Keratinocyte (primary cell): ENCODE results near the gene AKR1C1. TPM values are rescaled to one million over a fixed set of nuclear protein-coding genes. Genes with fewer than 3 reads are reported as not detected.

Experiments used
- DNase-seq: peaks from one replicate; pipeline ENCODE4 v3.0.0-alpha.2; 2011; ENCODE audit warnings: low read depth, missing footprints, low spot score
- FAIRE-seq: peaks from 2 replicates; lab custom pipeline; 2011; peaks lifted over from hg19 to GRCh38; lab: Jason Lieb, UNC
- H2AFZ ChIP-seq: 2 replicates; pipeline ENCODE4 v1.6.0; 2012; ENCODE audit warnings: low read length, control low read depth, inconsistent platforms; ENCODE audit not compliant: control insufficient read depth
- H3K27ac ChIP-seq: 2 replicates; pipeline ENCODE4 v1.5.1; 2011; ENCODE audit warnings: low read length; ENCODE audit not compliant: control insufficient read depth, insufficient read depth
- H3K27me3 ChIP-seq: 3 replicates; pipeline ENCODE4 v1.6.0; 2011; ENCODE audit warnings: low read length; ENCODE audit not compliant: control insufficient read depth, insufficient read depth; ENCODE audit errors: extremely low read depth
- H3K36me3 ChIP-seq, 2 experiments: 2 replicates in 1 of 2; 3 replicates in 1 of 2; pipeline ENCODE4 v1.5.1; 2011; ENCODE audit warnings: low read length in 2 of 2, mild to moderate bottlenecking in 1 of 2; ENCODE audit not compliant: control insufficient read depth in 2 of 2, insufficient read depth in 2 of 2; ENCODE audit errors: extremely low read depth in 1 of 2
- H3K4me1 ChIP-seq: 3 replicates; pipeline ENCODE4 v1.5.1; 2011; ENCODE audit warnings: low read length; ENCODE audit not compliant: control insufficient read depth, insufficient read depth; ENCODE audit errors: extremely low read depth
- H3K4me2 ChIP-seq: 3 replicates; pipeline ENCODE4 v1.6.0; 2011; ENCODE audit warnings: low read depth, low read length; ENCODE audit not compliant: control insufficient read depth, insufficient read depth; ENCODE audit errors: extremely low read depth
- H3K4me3 ChIP-seq, 3 experiments: fragments of 200-600 bp in 1 of 3; sonication (generic) in 1 of 3; 2 replicates in 2 of 3; 3 replicates in 1 of 3; pipeline ENCODE4 v1.5.1; 2011 to 2016; ENCODE audit warnings: low read length in 3 of 3, mild to moderate bottlenecking in 3 of 3, control low read depth in 2 of 3, inconsistent platforms in 1 of 3, low read depth in 1 of 3, mixed read lengths in 1 of 3, mixed run types in 1 of 3, moderate library complexity in 1 of 3; ENCODE audit not compliant: control insufficient read depth in 2 of 3, insufficient read depth in 2 of 3; ENCODE audit errors: extremely low read depth in 1 of 3
- H3K79me2 ChIP-seq: 2 replicates; pipeline ENCODE4 v1.6.0; 2012; ENCODE audit warnings: low read length; ENCODE audit not compliant: control insufficient read depth, insufficient read depth
- H3K9ac ChIP-seq: 3 replicates; pipeline ENCODE4 v1.6.0; 2011; ENCODE audit warnings: low read length; ENCODE audit not compliant: control insufficient read depth, insufficient read depth; ENCODE audit errors: extremely low read depth
- H3K9me1 ChIP-seq: 3 replicates; pipeline ENCODE4 v1.6.0; 2011; ENCODE audit warnings: low read length; ENCODE audit not compliant: control insufficient read depth, insufficient read depth; ENCODE audit errors: extremely low read depth
- H3K9me3 ChIP-seq: 2 replicates; pipeline ENCODE4 v1.5.1; 2012; ENCODE audit warnings: low read depth, low read length; ENCODE audit not compliant: control insufficient read depth
- H4K20me1 ChIP-seq: 3 replicates; pipeline ENCODE4 v1.6.0; 2011; ENCODE audit warnings: low read length; ENCODE audit not compliant: control insufficient read depth, insufficient read depth; ENCODE audit errors: extremely low read depth
- EZH2 ChIP-seq: IDR thresholded peaks from one replicate; pipeline ENCODE4 v1.6.1; 2012; ENCODE audit warnings: inconsistent platforms, mild to moderate bottlenecking, low read length, moderate library complexity
- dilution Hi-C: fragments of 300-500 bp; cut with MboI; formaldehyde crosslinking; loops from one replicate; pipeline ENCODE4 v1.7.0; 2020; ENCODE audit warnings: low sequenced_read_pairs; ENCODE audit not compliant: extremely low pct_ligation_motif_present
- polyA plus RNA-seq, 5 experiments: library from polyadenylated mRNA; depleted of rRNA in 3 of 5; stranded (reverse) in 3 of 5; stranded (forward) in 1 of 5; unstranded in 1 of 5; fragments of >200 nt; gene quantifications; 1 replicate in 1 of 5; 2 replicates in 3 of 5; 3 replicates in 1 of 5; pipeline versions ENCODE4 v1.2.1 to v1.2.3, GENCODE V29; 2011 to 2012; ENCODE audit warnings: missing spikeins in 2 of 5, low read depth in 1 of 5, low replicate concordance in 1 of 5
- TF ChIP-seq, protein P1 (sequence below), 3 experiments: IDR thresholded peaks in 1 of 3; conservative IDR thresholded peaks in 1 of 3; optimal IDR thresholded peaks in 1 of 3; 2 replicates in 2 of 3; 3 replicates in 1 of 3; pipeline versions ENCODE3 to v1.5.1; 2011; ENCODE audit warnings: low read length in 3 of 3, mild to moderate bottlenecking in 3 of 3, moderate library complexity in 2 of 3, control low read depth in 1 of 3, inconsistent platforms in 1 of 3; ENCODE audit not compliant: insufficient read depth in 2 of 3; ENCODE audit errors: extremely low read depth in 1 of 3

The AKR1C1 gene
- polyA plus RNA-seq, 1 donor (not counting 4 experiments of a cell fraction or from before 2014, with no cell fraction given): 28.1 TPM

DNA sequence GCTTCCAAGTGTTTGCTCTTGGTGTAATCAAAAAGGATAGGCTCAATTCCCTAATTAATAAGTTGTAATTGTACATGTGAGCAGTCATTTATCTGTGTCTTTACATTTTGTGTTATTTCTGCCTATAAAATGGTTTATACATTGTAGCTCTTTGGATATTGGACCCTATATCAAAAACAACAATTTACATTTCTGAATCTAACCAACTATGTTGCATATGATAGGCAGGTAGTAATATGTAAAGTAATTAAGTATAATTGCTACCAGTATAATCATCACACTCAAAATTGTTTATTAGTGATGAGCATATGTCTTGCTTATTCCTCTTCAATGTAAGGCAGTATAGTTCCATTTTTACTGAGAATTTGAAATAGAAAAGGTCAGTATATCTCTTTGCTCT is 13.8 kb downstream of the AKR1C1 start:
- no peak overlapping the region for H3K27ac ChIP-seq

DNA sequence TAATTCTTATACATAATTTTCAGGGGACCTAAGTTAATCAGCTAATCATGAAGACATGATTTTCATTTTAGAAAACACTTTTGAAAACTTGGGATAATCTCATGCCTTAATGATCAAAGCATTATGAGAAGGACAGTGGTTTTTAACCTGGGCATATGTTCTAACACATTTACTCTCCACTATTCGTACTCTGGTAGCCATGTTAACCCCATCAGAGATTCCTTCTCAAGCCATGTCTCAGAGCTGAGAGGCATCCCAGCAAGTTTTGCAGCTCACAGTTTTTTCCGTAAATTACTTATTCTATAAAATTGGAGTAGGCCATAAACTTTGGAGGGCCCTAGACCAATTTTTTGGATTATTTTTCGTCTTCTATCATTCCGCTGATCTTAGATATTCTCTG is 15.7 kb downstream of the AKR1C1 start:
- no peak for FAIRE-seq
- Histone ChIP-seq H3K27ac (no peak overlapping the region), H3K4me1 (no peaks in the 10 kb centered on the region), H3K27me3 (no peaks in the 10 kb centered on the region), H3K9ac (no peak overlapping the region), H3K4me3 (no peak overlapping the region), H3K9me3 (no peaks in the 10 kb centered on the region), H3K79me2 (no peaks in the 10 kb centered on the region), H3K4me2 (no peak overlapping the region), H3K9me1 (no peaks in the 10 kb centered on the region), H3K36me3 (no peaks in the 10 kb centered on the region), H4K20me1 (no peaks in the 10 kb centered on the region), H2AFZ (no peak overlapping the region)
- dilution Hi-C loops: no loop called here
- no peak for DNase-seq
- TF ChIP-seq EZH2: no peak
- TF ChIP-seq, protein P1, sequence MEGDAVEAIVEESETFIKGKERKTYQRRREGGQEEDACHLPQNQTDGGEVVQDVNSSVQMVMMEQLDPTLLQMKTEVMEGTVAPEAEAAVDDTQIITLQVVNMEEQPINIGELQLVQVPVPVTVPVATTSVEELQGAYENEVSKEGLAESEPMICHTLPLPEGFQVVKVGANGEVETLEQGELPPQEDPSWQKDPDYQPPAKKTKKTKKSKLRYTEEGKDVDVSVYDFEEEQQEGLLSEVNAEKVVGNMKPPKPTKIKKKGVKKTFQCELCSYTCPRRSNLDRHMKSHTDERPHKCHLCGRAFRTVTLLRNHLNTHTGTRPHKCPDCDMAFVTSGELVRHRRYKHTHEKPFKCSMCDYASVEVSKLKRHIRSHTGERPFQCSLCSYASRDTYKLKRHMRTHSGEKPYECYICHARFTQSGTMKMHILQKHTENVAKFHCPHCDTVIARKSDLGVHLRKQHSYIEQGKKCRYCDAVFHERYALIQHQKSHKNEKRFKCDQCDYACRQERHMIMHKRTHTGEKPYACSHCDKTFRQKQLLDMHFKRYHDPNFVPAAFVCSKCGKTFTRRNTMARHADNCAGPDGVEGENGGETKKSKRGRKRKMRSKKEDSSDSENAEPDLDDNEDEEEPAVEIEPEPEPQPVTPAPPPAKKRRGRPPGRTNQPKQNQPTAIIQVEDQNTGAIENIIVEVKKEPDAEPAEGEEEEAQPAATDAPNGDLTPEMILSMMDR (optimal IDR thresholded peaks at IDR 0.05 in 1 of 3, IDR thresholded peaks at IDR 0.05 in 1 of 3, conservative IDR thresholded peaks at IDR 0.05 in 1 of 3; ENCODE audit: extremely low read depth in 1 of 3, insufficient read depth in 2 of 3, low read length in 3 of 3): no peak

More for the DNA sequence above, 13.8 kb downstream of the AKR1C1 start:
- Histone ChIP-seq H3K36me3 (peaks cover 0 to 1% of the 10 kb centered on the region in 2 experiments), H3K9me3 (no peaks in the 10 kb centered on the region), H3K4me1 (no peaks in the 10 kb centered on the region), H3K9ac (no peak overlapping the region), H3K4me3 (no peak overlapping the region), H2AFZ (no peak overlapping the region), H4K20me1 (no peaks in the 10 kb centered on the region), H3K27me3 (no peaks in the 10 kb centered on the region), H3K79me2 (no peaks in the 10 kb centered on the region), H3K4me2 (no peak overlapping the region), H3K9me1 (no peaks in the 10 kb centered on the region)
- no peak for TF ChIP-seq EZH2
- no peak for DNase-seq
- dilution Hi-C loops: no loop called here
- FAIRE-seq: no peak

DNA sequence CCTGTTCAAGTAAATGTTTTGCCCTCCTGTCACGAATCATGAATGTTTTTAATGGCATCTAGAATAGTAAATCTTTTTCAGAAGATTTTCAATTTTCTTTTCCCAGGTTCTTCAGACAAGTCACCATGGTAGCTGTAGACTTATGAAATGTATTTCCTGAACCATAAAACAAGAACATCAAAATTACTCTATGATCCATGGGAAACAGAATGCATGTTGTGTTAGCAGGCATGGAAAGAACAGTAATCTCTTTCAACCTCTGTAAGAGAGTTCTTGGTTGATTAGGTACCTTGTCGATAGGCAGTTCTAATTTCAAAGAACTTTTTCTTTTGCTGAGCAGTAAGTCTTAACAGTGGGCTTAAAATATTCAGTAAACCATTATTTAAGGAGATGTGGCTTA is 17.6 kb downstream of the AKR1C1 start:
- TF ChIP-seq, protein P1 (optimal IDR thresholded peaks at IDR 0.05 in 1 of 3, IDR thresholded peaks at IDR 0.05 in 1 of 3, conservative IDR thresholded peaks at IDR 0.05 in 1 of 3; ENCODE audit: extremely low read depth in 1 of 3, insufficient read depth in 2 of 3, low read length in 3 of 3): no peak
- TF ChIP-seq EZH2: no peak
- Histone ChIP-seq H3K27ac (no peak overlapping the region), H3K9me1 (no peaks in the 10 kb centered on the region), H2AFZ (no peak overlapping the region), H3K4me3 (no peak overlapping the region), H3K4me1 (no peaks in the 10 kb centered on the region), H3K4me2 (no peak overlapping the region), H3K79me2 (no peaks in the 10 kb centered on the region), H3K36me3 (no peaks in the 10 kb centered on the region), H3K9ac (no peak overlapping the region), H3K27me3 (no peaks in the 10 kb centered on the region), H4K20me1 (no peaks in the 10 kb centered on the region), H3K9me3 (no peaks in the 10 kb centered on the region)
- FAIRE-seq: no peak
- dilution Hi-C loops: no loop called here
- no peak for DNase-seq
